ENCODE measurements around the gene OR4C45. TPM values are rescaled to one million over a fixed set of nuclear protein-coding genes. Genes with fewer than 3 reads are reported as not detected.

The OR4C45 gene
- not detected in 2 replicates for total RNA-seq

GRCh38 chr11:50032574-50032973, at the start of gene OR4C45:
TSS of gene OR4C45 (plus strand) at chr11:50032874.

Other genes with a start within 250 kb of the OR4C45 start
- gene OR4C13, start 80.5 kb upstream of the OR4C45 start, total RNA-seq: not detected in 2 replicates
- not detected in 2 replicates for gene OR4C12, start 50.3 kb upstream of the OR4C45 start, total RNA-seq